Measurements from ENCODE around the gene PSMB4.
A peak's percentile ranks its signal among the peaks of the same experiment; 100 is the strongest.
"Not testable (repeated sequence)": the region's sequence is repeated elsewhere in the genome, so short reads cannot be mapped to it uniquely, and the experiment has no call there.

Gene PSMB4

GRCh38 chr1:151399324-151400171 is at the start of gene PSMB4:
Gene PSMB4 (plus strand): TSS chr1:151399573. CDS start chr1:151399588, 15 bp downstream.
- peak; percentile 88 for DNase-seq

GRCh38 chr1:151350323-151350722 is 49.0 kb upstream of the PSMB4 start:
- not testable (repeated sequence) for DNase-seq

GRCh38 chr1:151352021-151352718 is 47.2 kb upstream of the PSMB4 start:
- DNase-seq, result peak; percentile 51

GRCh38 chr1:151356696-151357095 is 42.7 kb upstream of the PSMB4 start:
- no peak for DNase-seq

- DNase-seq, result no peak
These were observed 37.5 kb upstream of the PSMB4 start for GRCh38 chr1:151361883-151362282.

- no peak for DNase-seq
These were observed 36.8 kb upstream of the PSMB4 start for GRCh38 chr1:151362308-151363155.

GRCh38 chr1:151364996-151365395 is 34.4 kb upstream of the PSMB4 start:
- DNase-seq, result no peak

GRCh38 chr1:151367658-151368392 is 31.5 kb upstream of the PSMB4 start:
- DNase-seq, result no peak

- DNase-seq, result peak; percentile 83
These were observed 30.7 kb upstream of the PSMB4 start for GRCh38 chr1:151368393-151369301.

GRCh38 chr1:151369302-151369610 is 30.1 kb upstream of the PSMB4 start:
- no peak for DNase-seq

- no peak for DNase-seq
These were observed 29.7 kb upstream of the PSMB4 start for GRCh38 chr1:151369621-151370048.

- no peak for DNase-seq
These were observed 29.0 kb upstream of the PSMB4 start for GRCh38 chr1:151370211-151370911.

- peak; percentile 80 for DNase-seq
These were observed 27.9 kb upstream of the PSMB4 start for GRCh38 chr1:151371370-151372057.

- peak; percentile 89 for DNase-seq
These were observed 27.1 kb upstream of the PSMB4 start, which contains the start of gene SELENBP1 for GRCh38 chr1:151372058-151372934. Gene SELENBP1 (minus strand): TSS chr1:151372705. CDS start chr1:151372641, 64 bp downstream.

- DNase-seq, result no peak
These were observed 26.2 kb upstream of the PSMB4 start for GRCh38 chr1:151373196-151373595.

- DNase-seq, result no peak
These were observed 22.1 kb upstream of the PSMB4 start for GRCh38 chr1:151377150-151377884.

GRCh38 chr1:151384584-151384983 is 14.8 kb upstream of the PSMB4 start:
- DNase-seq, result no peak

- no peak for DNase-seq
These were observed 13.4 kb upstream of the PSMB4 start for GRCh38 chr1:151386002-151386401.

Data from NCI-H2029 (cell line).